ENCODE data around the gene HOMER1.

The HOMER1 gene

GRCh38 chr5:79487251-79487650 is 26.7 kb downstream of the HOMER1 start:
- no peak for DNase-seq

- DNase-seq, result no peak
Measured at GRCh38 chr5:79486116-79486515, 27.8 kb downstream of the HOMER1 start.

- no peak for DNase-seq
Measured at GRCh38 chr5:79484731-79485130, 29.2 kb downstream of the HOMER1 start.

- DNase-seq, result no peak
Measured at GRCh38 chr5:79481574-79481973, 32.4 kb downstream of the HOMER1 start.

- no peak for DNase-seq
Measured at GRCh38 chr5:79480991-79481390, 32.9 kb downstream of the HOMER1 start.

GRCh38 chr5:79475152-79475466 is 38.8 kb downstream of the HOMER1 start:
- no peak for DNase-seq

GRCh38 chr5:79474367-79475151 is 39.4 kb downstream of the HOMER1 start:
- no peak for DNase-seq

- no peak for DNase-seq
Measured at GRCh38 chr5:79471556-79471955, 42.4 kb downstream of the HOMER1 start.

- DNase-seq, result peak; percentile 6
Measured at GRCh38 chr5:79464695-79465332, 49.1 kb downstream of the HOMER1 start.

- no peak for DNase-seq
Measured at GRCh38 chr5:79464278-79464677, 49.7 kb downstream of the HOMER1 start.

- DNase-seq, result no peak
Measured at GRCh38 chr5:79459626-79460025, 54.3 kb downstream of the HOMER1 start.

GRCh38 chr5:79456890-79457583 is 56.9 kb downstream of the HOMER1 start:
- DNase-seq, result no peak

GRCh38 chr5:79456400-79456799 is 57.5 kb downstream of the HOMER1 start:
- no peak for DNase-seq

- DNase-seq, result no peak
Measured at GRCh38 chr5:79454043-79454442, 59.9 kb downstream of the HOMER1 start.

- no peak for DNase-seq
Measured at GRCh38 chr5:79448336-79448735, 65.6 kb downstream of the HOMER1 start.

GRCh38 chr5:79436821-79437220 is 77.1 kb downstream of the HOMER1 start:
- no peak for DNase-seq

GRCh38 chr5:79436224-79436623 is 77.7 kb downstream of the HOMER1 start:
- no peak for DNase-seq

GRCh38 chr5:79430196-79430595 is 83.7 kb downstream of the HOMER1 start:
- no peak for DNase-seq

- DNase-seq, result no peak
Measured at GRCh38 chr5:79423296-79423695, 90.6 kb downstream of the HOMER1 start.

GRCh38 chr5:79420248-79420647 is 93.7 kb downstream of the HOMER1 start:
- no peak for DNase-seq

GRCh38 chr5:79418276-79418675 is 95.7 kb downstream of the HOMER1 start:
- DNase-seq, result no peak

- DNase-seq, result no peak
Measured at GRCh38 chr5:79417495-79417894, 96.4 kb downstream of the HOMER1 start.

GRCh38 chr5:79416499-79416898 is 97.4 kb downstream of the HOMER1 start:
- DNase-seq, result no peak

GRCh38 chr5:79413112-79413511 is 100.8 kb downstream of the HOMER1 start:
- no peak for DNase-seq
